Fibroblast of lung (primary cell): Measurements from ENCODE around the gene KRT38.

Experiments
- CTCF ChIP-seq, 2 donors: IDR thresholded peaks in 1 of 2; conservative IDR thresholded peaks in 1 of 2; 1 replicate in 1 of 2; 2 replicates in 1 of 2; pipeline ENCODE4 v1.5.1; 2011 to 2012; ENCODE audit warnings: low read length in 2 of 2, control low read depth in 1 of 2, inconsistent platforms in 1 of 2, low read depth in 1 of 2, mild to moderate bottlenecking in 1 of 2
- EZH2 ChIP-seq: IDR thresholded peaks from 2 replicates; pipeline ENCODE4 v1.5.1; 2012; ENCODE audit warnings: low read length, control low read depth, mild to moderate bottlenecking; ENCODE audit errors: missing control alignments

- no peak for TF ChIP-seq CTCF (conservative IDR thresholded peaks at IDR 0.05 in 1 of 2, IDR thresholded peaks at IDR 0.05 in 1 of 2; ENCODE audit: low read depth in 1 of 2, low read length in 2 of 2)
- TF ChIP-seq EZH2 = no peak
Measured at GRCh38 chr17:41439375-41439774, 1.4 kb downstream of the KRT38 start.
